ENCODE measurements around the gene SYNE2.
A peak's percentile ranks its signal among the peaks of the same experiment; 100 is the strongest.
"Not testable (repeated sequence)": the region's sequence is repeated elsewhere in the genome, so short reads cannot be mapped to it uniquely, and the experiment has no call there.

SYNE2 gene

GRCh38 chr14:64208261-64208660, 355.5 kb downstream of the SYNE2 start:
- no peak for DNase-seq (ENCODE audit: low read depth)
- TF ChIP-seq CTCF (IDR thresholded peaks at IDR 0.05; ENCODE audit: control insufficient read depth, extremely low read depth, insufficient read depth): 0 out of 2 replicates have a peak, but pooled peaks have one; percentile 3

GRCh38 chr14:64208981-64209380, 356.2 kb downstream of the SYNE2 start:
- H3K4me3 ChIP-seq (ENCODE audit: low read depth, low read length): no peak overlapping the region
- DNase-seq (ENCODE audit: low read depth): no peak
- TF ChIP-seq CTCF (IDR thresholded peaks at IDR 0.05; ENCODE audit: control insufficient read depth, extremely low read depth, insufficient read depth): no peak

More at GRCh38 chr14:64208261-64208660, 355.5 kb downstream of the SYNE2 start:
- no peak overlapping the region for H3K4me3 ChIP-seq (ENCODE audit: low read depth, low read length)

- DNase-seq (ENCODE audit: low read depth): no peak
- no peak for TF ChIP-seq CTCF (IDR thresholded peaks at IDR 0.05; ENCODE audit: control insufficient read depth, extremely low read depth, insufficient read depth)
- H3K4me3 ChIP-seq (ENCODE audit: low read depth, low read length): no peak overlapping the region
Measured at GRCh38 chr14:64209444-64210131, 356.8 kb downstream of the SYNE2 start.

- no peak for TF ChIP-seq CTCF (IDR thresholded peaks at IDR 0.05; ENCODE audit: control insufficient read depth, extremely low read depth, insufficient read depth)
- DNase-seq (ENCODE audit: low read depth): no peak
- no peak overlapping the region for H3K4me3 ChIP-seq (ENCODE audit: low read depth, low read length)
Measured at GRCh38 chr14:64210216-64210615, 357.4 kb downstream of the SYNE2 start.

- H3K4me3 ChIP-seq (ENCODE audit: low read depth, low read length); DNase-seq (ENCODE audit: low read depth): not testable (repeated sequence)
Measured at GRCh38 chr14:64210912-64211311, 358.1 kb downstream of the SYNE2 start.

- DNase-seq (ENCODE audit: low read depth): no peak
- TF ChIP-seq CTCF (IDR thresholded peaks at IDR 0.05; ENCODE audit: control insufficient read depth, extremely low read depth, insufficient read depth): no peak
- no peak overlapping the region for H3K4me3 ChIP-seq (ENCODE audit: low read depth, low read length)
Measured at GRCh38 chr14:64212666-64213065, 359.9 kb downstream of the SYNE2 start.

- no peak overlapping the region for H3K4me3 ChIP-seq (ENCODE audit: low read depth, low read length)
- DNase-seq (ENCODE audit: low read depth): no peak
- no peak for TF ChIP-seq CTCF (IDR thresholded peaks at IDR 0.05; ENCODE audit: control insufficient read depth, extremely low read depth, insufficient read depth)
Measured at GRCh38 chr14:64213086-64213485, 360.3 kb downstream of the SYNE2 start.
